ENCODE measurements around the gene NMD3.

DNA sequence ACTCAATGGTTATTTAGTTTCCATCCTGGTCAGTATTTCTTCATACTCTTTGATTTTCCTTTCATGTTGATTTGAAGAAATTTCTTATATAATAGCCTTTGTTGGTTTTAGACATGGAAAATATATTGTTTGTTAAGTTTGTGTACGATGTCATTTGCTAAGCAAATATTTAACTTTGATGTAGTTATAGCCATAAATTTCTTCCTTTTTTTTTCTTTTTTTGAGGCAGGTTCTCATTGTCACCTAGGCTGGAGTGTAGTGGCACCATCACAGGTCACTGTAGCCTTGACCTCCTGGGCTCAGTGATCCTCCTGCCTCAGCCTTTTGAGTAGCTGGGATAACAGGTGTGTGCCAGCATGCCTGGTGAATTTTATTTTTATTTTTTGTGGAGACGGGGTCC, 51.4 kb downstream of the NMD3 start:
- TF ChIP-seq, protein P1, sequence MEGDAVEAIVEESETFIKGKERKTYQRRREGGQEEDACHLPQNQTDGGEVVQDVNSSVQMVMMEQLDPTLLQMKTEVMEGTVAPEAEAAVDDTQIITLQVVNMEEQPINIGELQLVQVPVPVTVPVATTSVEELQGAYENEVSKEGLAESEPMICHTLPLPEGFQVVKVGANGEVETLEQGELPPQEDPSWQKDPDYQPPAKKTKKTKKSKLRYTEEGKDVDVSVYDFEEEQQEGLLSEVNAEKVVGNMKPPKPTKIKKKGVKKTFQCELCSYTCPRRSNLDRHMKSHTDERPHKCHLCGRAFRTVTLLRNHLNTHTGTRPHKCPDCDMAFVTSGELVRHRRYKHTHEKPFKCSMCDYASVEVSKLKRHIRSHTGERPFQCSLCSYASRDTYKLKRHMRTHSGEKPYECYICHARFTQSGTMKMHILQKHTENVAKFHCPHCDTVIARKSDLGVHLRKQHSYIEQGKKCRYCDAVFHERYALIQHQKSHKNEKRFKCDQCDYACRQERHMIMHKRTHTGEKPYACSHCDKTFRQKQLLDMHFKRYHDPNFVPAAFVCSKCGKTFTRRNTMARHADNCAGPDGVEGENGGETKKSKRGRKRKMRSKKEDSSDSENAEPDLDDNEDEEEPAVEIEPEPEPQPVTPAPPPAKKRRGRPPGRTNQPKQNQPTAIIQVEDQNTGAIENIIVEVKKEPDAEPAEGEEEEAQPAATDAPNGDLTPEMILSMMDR (IDR thresholded peaks at IDR 0.05; ENCODE audit: low read length): no peak
- no peak for TF ChIP-seq EZH2 (IDR thresholded peaks at IDR 0.05; ENCODE audit: borderline replicate concordance, low read length)
